HL-60 (cell line): ENCODE data around the gene CFHR2.
"Not testable (repeated sequence)": the region's sequence is repeated elsewhere in the genome, so short reads cannot be mapped to it uniquely, and the experiment has no call there.

Experiments
- DNase-seq, 2 experiments: peaks; one replicate each; pipeline ENCODE4 v3.0.0-alpha.2; 2010 to 2020; ENCODE audit warnings: low read depth in 1 of 2, low spot score in 1 of 2
- H3K27ac ChIP-seq: fragments of 250-450 bp; sonication (Bioruptor Pico); replicated peaks from 2 replicates; pipeline ENCODE4 v1.5.1; 2020; ENCODE audit warnings: mild to moderate bottlenecking, moderate library complexity
- H3K27me3 ChIP-seq: fragments of 250-450 bp; sonication (Bioruptor Pico); 2 replicates; pipeline ENCODE4 v1.5.1; 2021; ENCODE audit warnings: mild to moderate bottlenecking, moderate library complexity; ENCODE audit not compliant: insufficient read depth, poor library complexity, severe bottlenecking
- H3K4me3 ChIP-seq: replicated peaks from 2 replicates; pipeline ENCODE4 v1.5.1; 2011; ENCODE audit warnings: mild to moderate bottlenecking, control low read depth, low read length; ENCODE audit not compliant: insufficient read depth
- CTCF ChIP-seq: IDR thresholded peaks from one replicate; pipeline ENCODE4 v1.5.1; 2011; ENCODE audit warnings: low read length, control low read depth, inconsistent platforms; ENCODE audit not compliant: insufficient read depth
- GABPA ChIP-seq: IDR thresholded peaks from 2 replicates; pipeline ENCODE4 v1.6.1; 2012; ENCODE audit warnings: low read depth
- POLR2AphosphoS5 ChIP-seq: IDR thresholded peaks from 2 replicates; pipeline ENCODE4 v1.6.1; 2012; ENCODE audit warnings: low read depth
- REST ChIP-seq: IDR thresholded peaks from 2 replicates; pipeline ENCODE4 v1.6.1; 2012; ENCODE audit warnings: low read depth; ENCODE audit not compliant: insufficient replicate concordance
- SPI1 ChIP-seq: IDR thresholded peaks from 2 replicates; pipeline ENCODE4 v1.6.1; 2012; ENCODE audit warnings: low read depth, mild to moderate bottlenecking, borderline replicate concordance

Gene CFHR2

GRCh38 chr1:196910215-196910614 is 33.3 kb upstream of the CFHR2 start:
- no peak overlapping the region for H3K27ac ChIP-seq
- H3K27me3 ChIP-seq: no peaks in the 10 kb centered on the region
- TF ChIP-seq SPI1 (no peak), GABPA (no peak), POLR2AphosphoS5 (no peak), REST (no peak), CTCF (no peak)
- no peak for DNase-seq
- H3K4me3 ChIP-seq: no peak overlapping the region

DNA sequence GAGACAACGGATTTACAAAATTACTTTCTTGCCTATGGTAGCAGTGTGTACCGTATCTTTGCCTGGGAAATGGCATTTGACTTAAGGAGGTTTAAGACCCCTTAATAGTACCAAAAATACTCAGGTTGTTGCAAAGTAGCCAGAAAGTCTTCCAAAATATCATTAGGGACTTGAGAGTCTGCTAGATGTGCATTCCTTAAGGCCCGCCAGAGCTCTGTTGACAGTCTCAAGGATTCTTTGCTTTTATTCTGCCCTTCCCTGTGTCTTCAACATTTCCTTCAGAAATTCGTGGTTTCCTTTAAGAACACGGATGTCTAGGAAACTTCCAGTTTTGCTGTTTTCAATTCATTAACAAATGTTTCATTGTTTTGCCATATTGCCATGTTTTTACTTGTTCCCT is 31.3 kb upstream of the CFHR2 start:
- DNase-seq, H3K4me3 ChIP-seq: not testable (repeated sequence)

GRCh38 chr1:196926839-196927238 is 16.7 kb upstream of the CFHR2 start:
- H3K27ac ChIP-seq, DNase-seq, H3K4me3 ChIP-seq, H3K27me3 ChIP-seq: not testable (repeated sequence)

More for the DNA sequence above, 31.3 kb upstream of the CFHR2 start:
- H3K27me3 ChIP-seq, H3K27ac ChIP-seq: not testable (repeated sequence)

GRCh38 chr1:196932853-196933252 is 10.7 kb upstream of the CFHR2 start:
- H3K27me3 ChIP-seq, DNase-seq, H3K27ac ChIP-seq, H3K4me3 ChIP-seq: not testable (repeated sequence)

DNA sequence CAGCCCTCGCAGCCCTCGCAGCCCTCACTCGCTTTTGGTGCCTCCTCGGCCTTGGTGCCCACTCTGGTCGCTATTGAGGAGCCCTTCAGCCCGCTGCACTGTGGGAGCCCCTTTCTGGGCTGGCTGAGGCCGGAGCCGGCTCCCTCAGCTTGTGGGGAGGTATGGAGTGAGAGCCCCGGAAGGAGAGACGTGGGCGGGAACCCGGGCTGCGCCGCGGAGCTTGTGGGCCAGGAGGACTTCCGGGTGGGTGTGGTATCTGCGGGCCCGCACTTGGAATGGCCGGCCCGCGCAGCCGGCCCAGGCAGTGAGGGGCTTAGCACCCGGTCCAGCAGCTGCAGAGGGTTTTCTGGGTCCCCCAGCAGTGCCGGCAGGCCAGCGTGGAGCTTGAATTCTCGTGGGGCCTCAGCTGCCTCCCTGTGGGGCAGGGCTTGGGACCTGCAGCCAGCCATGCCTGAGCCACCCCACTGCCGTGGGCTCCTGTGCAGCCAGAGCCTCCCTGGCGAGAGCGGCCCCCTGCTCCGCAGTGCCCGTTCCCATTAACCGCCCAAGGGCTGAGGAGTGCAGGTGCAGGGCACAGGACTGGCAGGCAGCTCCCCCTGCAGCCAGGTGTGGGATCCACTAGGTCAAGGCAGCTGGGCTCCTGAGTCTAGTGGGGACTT is 9.9 kb upstream of the CFHR2 start:
- Histone ChIP-seq H3K4me3 (no peak overlapping the region), H3K27ac (no peak overlapping the region), H3K27me3 (no peaks in the 10 kb centered on the region)
- TF ChIP-seq POLR2AphosphoS5 (no peak), CTCF (no peak), GABPA (no peak)
- no peak for DNase-seq

DNA sequence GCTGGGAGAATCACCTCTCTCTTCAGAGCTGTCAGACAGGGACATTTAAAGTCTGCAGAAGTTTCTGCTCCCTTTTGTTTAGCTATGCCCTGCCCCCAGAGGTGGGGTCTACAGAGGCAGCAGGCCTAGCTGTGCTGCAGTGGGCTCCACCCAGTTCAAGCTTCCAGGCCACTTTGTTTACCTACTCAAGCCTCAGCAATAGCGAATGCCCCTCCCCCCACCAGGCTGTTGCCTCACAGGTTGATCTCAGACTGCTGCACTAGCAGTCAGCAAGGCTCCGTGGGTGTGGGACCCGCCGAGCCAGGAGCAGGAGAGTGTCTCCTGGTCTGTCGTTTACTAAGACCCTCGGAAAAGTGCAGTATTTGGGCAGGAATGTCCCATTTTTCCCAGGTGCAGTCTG is 2.1 kb upstream of the CFHR2 start:
- DNase-seq, H3K4me3 ChIP-seq, H3K27me3 ChIP-seq, H3K27ac ChIP-seq: not testable (repeated sequence)

DNA sequence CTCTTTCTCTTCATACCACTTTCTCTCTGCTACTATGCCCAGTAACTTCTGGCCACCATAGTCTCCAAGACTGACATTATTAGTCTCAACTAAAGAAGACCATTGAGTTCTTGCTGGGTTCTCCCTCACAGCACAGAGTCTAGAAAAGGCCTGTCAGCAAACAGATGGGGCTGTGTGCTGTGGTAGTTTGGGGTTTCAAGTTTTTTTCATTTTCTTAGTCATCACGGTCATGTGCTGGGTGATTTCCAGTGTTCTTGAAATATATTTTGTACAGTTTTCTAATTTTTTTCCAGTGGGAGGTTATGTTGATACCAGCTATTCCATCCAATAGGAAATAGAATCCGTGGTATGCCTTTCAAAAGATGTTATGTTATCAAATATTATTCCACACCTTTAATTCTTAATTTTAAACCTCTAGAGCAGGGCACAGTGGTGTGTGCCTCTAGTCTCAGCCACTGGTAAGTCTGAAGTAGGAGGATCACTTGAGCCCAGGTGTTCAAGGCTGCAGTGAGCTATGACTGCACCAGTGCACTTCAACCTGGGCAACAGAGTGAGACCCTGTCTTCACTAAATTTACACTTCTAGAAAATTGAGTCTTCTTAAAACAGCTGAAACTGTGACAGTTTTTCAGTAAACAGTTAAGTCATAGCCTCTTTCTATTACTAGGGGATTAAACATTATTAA is 8.3 kb downstream of the CFHR2 start:
- DNase-seq: no peak
- Histone ChIP-seq H3K27me3 (no peaks in the 10 kb centered on the region), H3K4me3 (no peak overlapping the region), H3K27ac (no peak overlapping the region)
- TF ChIP-seq GABPA (no peak), REST (no peak), CTCF (no peak), SPI1 (no peak), POLR2AphosphoS5 (no peak)
